Glomerular visceral epithelial cell (primary cell): ENCODE measurements around the gene SLC25A27.

ENCODE experiments used
- DNase-seq: peaks from one replicate; pipeline ENCODE4 v3.0.0-alpha.2; 2016; ENCODE audit errors: extremely low spot score

The SLC25A27 gene

GRCh38 chr6:46651816-46652215 lies 959 bp upstream of the SLC25A27 start:
- no peak for DNase-seq

GRCh38 chr6:46652232-46652602 lies 558 bp upstream of the SLC25A27 start:
- no peak for DNase-seq

- no peak for DNase-seq
These were observed 842 bp downstream of the SLC25A27 start for GRCh38 chr6:46653439-46654195.

GRCh38 chr6:46655803-46656202 lies 3.0 kb downstream of the SLC25A27 start:
- no peak for DNase-seq

- DNase-seq: no peak
These were observed 4.9 kb downstream of the SLC25A27 start for GRCh38 chr6:46657642-46658041.

GRCh38 chr6:46661483-46661882 lies 8.7 kb downstream of the SLC25A27 start:
- DNase-seq: no peak

- no peak for DNase-seq
These were observed 14.6 kb downstream of the SLC25A27 start for GRCh38 chr6:46667377-46667776.

GRCh38 chr6:46674410-46674809 lies 21.6 kb downstream of the SLC25A27 start:
- DNase-seq: no peak

GRCh38 chr6:46676604-46677313 lies 24.0 kb downstream of the SLC25A27 start:
- no peak for DNase-seq

GRCh38 chr6:46677314-46677654 lies 24.5 kb downstream of the SLC25A27 start:
- DNase-seq: no peak

- peak; percentile 5 for DNase-seq
These were observed 32.0 kb downstream of the SLC25A27 start for GRCh38 chr6:46684771-46685170.

- DNase-seq: no peak
These were observed 34.9 kb downstream of the SLC25A27 start, which contains the start of gene TDRD6 for GRCh38 chr6:46687619-46688097. TSS of gene TDRD6 (plus strand) at chr6:46687885. CDS start at chr6:46688129, 244 bp downstream.

- no peak for DNase-seq
These were observed 35.6 kb downstream of the SLC25A27 start for GRCh38 chr6:46688117-46688965.

- DNase-seq: no peak
These were observed 36.2 kb downstream of the SLC25A27 start for GRCh38 chr6:46688966-46689335.

GRCh38 chr6:46689657-46690056 lies 36.9 kb downstream of the SLC25A27 start:
- no peak for DNase-seq

- DNase-seq: no peak
These were observed 37.5 kb downstream of the SLC25A27 start for GRCh38 chr6:46690141-46690755.

GRCh38 chr6:46690911-46691451 lies 38.2 kb downstream of the SLC25A27 start:
- DNase-seq: no peak

- DNase-seq: no peak
These were observed 47.2 kb downstream of the SLC25A27 start for GRCh38 chr6:46699970-46700369.

- peak; percentile 7 for DNase-seq
These were observed 51.8 kb downstream of the SLC25A27 start for GRCh38 chr6:46704562-46704961.

- DNase-seq: no peak
These were observed 53.7 kb downstream of the SLC25A27 start for GRCh38 chr6:46706464-46706863.

- no peak for DNase-seq
These were observed 58.7 kb downstream of the SLC25A27 start for GRCh38 chr6:46711491-46711890.

- no peak for DNase-seq
These were observed 62.4 kb downstream of the SLC25A27 start for GRCh38 chr6:46715141-46715540.
